Neural progenitor cell (in vitro differentiated cells): Measurements from ENCODE around the gene VAT1L. TPM values are rescaled to one million over a fixed set of nuclear protein-coding genes. Genes with fewer than 3 reads are reported as not detected.
"Not testable (repeated sequence)": the region's sequence is repeated elsewhere in the genome, so short reads cannot be mapped to it uniquely, and the experiment has no call there.

Experiments used
- DNase-seq: peaks from one replicate; pipeline ENCODE4 v3.0.0-alpha.2; 2016; ENCODE audit warnings: low spot score
- H2AFZ ChIP-seq: fragments of 200-600 bp; sonication (generic); replicated peaks from 2 replicates; pipeline ENCODE4 v1.6.1; 2016; ENCODE audit warnings: antibody characterized with exemption
- H3F3A ChIP-seq: fragments of 200-600 bp; sonication (generic); 2 replicates; pipeline ENCODE4 v1.6.1; 2016; ENCODE audit warnings: antibody characterized with exemption, low read depth
- H3K27ac ChIP-seq: fragments of 200-600 bp; sonication (generic); 2 replicates; pipeline ENCODE4 v1.5.1; 2016; ENCODE audit warnings: mild to moderate bottlenecking
- H3K27me3 ChIP-seq: fragments of 200-600 bp; sonication (generic); 2 replicates; pipeline ENCODE4 v1.6.1; 2016; ENCODE audit warnings: mild to moderate bottlenecking, moderate library complexity
- H3K36me3 ChIP-seq: fragments of 200-600 bp; sonication (generic); 2 replicates; pipeline ENCODE4 v1.5.1; 2016
- H3K4me1 ChIP-seq: fragments of 200-600 bp; sonication (generic); 2 replicates; pipeline ENCODE4 v1.6.1; 2016; ENCODE audit warnings: mixed run types
- H3K4me2 ChIP-seq: fragments of 200-600 bp; sonication (generic); 2 replicates; pipeline ENCODE4 v1.6.1; 2016
- H3K4me3 ChIP-seq: fragments of 200-600 bp; sonication (generic); 2 replicates; pipeline ENCODE4 v1.5.1; 2016
- H3K79me2 ChIP-seq: fragments of 200-600 bp; sonication (generic); 2 replicates; pipeline ENCODE4 v1.6.1; 2016; ENCODE audit warnings: low read depth
- H3K9ac ChIP-seq: fragments of 200-600 bp; sonication (generic); 2 replicates; pipeline ENCODE4 v1.6.1; 2016
- H3K9me3 ChIP-seq: fragments of 200-600 bp; sonication (generic); 2 replicates; pipeline ENCODE4 v1.5.1; 2016; ENCODE audit warnings: low read depth
- H4K20me1 ChIP-seq: fragments of 200-600 bp; sonication (generic); 2 replicates; pipeline ENCODE4 v1.6.1; 2016; ENCODE audit warnings: low read depth
- H3K27ac Mint-ChIP-seq: 3 replicates; pipeline ENCODE4 v1.8.0; 2021; ENCODE audit warnings: mixed read lengths
- H3K27me3 Mint-ChIP-seq: 2 replicates; pipeline ENCODE4 v1.8.0; 2022; ENCODE audit warnings: low read depth, mild to moderate bottlenecking, inconsistent platforms, moderate library complexity, mixed read lengths; ENCODE audit not compliant: insufficient read depth
- H3K36me3 Mint-ChIP-seq: 3 replicates; pipeline ENCODE4 v1.8.0; 2021; ENCODE audit warnings: mixed read lengths
- H3K4me1 Mint-ChIP-seq: 3 replicates; pipeline ENCODE4 v1.8.0; 2021; ENCODE audit warnings: mixed read lengths
- H3K4me3 Mint-ChIP-seq: 3 replicates; pipeline ENCODE4 v1.8.0; 2021; ENCODE audit warnings: mild to moderate bottlenecking, moderate library complexity, mixed read lengths
- H3K9me3 Mint-ChIP-seq: 3 replicates; pipeline ENCODE4 v1.8.0; 2020; ENCODE audit warnings: mixed read lengths
- CTCF ChIP-seq: fragments of 200-600 bp; sonication (generic); IDR thresholded peaks from 2 replicates; pipeline ENCODE4 v1.5.1; 2017; ENCODE audit warnings: antibody characterized with exemption, mild to moderate bottlenecking
- EZH2 ChIP-seq: fragments of 200-600 bp; sonication (generic); IDR thresholded peaks from 2 replicates; pipeline ENCODE4 v1.6.1; 2017; ENCODE audit warnings: antibody characterized with exemption, mild to moderate bottlenecking, moderate library complexity
- EZH2phosphoT487 ChIP-seq: fragments of 200-600 bp; sonication (generic); IDR thresholded peaks from 2 replicates; pipeline ENCODE4 v1.6.1; 2017; ENCODE audit warnings: antibody characterized with exemption
- total RNA-seq: library from RNA; depleted of rRNA; stranded (reverse); fragments of >200 nt; gene quantifications from 2 replicates; pipeline ENCODE4 v1.2.3, GENCODE V29; 2015; ENCODE audit warnings: low replicate concordance

VAT1L gene
- total RNA-seq, 1 donor from 2014 or later = 43.2 TPM

GRCh38 chr16:77989846-77990245, 201.5 kb downstream of the VAT1L start:
- no peak overlapping the region for H3K4me3 ChIP-seq
- no peak overlapping the region for H2AFZ ChIP-seq
- no peaks in the 10 kb centered on the region for H3K79me2 ChIP-seq
- Mint-ChIP-seq H3K27ac (no peak overlapping the region), H3K4me1 (peaks cover 19% of the 10 kb centered on the region), H3K4me3 (no peak overlapping the region), H3K27me3 (peaks cover 5% of the 10 kb centered on the region), H3K36me3 (peaks cover 5% of the 10 kb centered on the region), H3K9me3 (peaks cover 3% of the 10 kb centered on the region)
- H3K9ac ChIP-seq = no peak overlapping the region
- no peaks in the 10 kb centered on the region for H3K9me3 ChIP-seq
- H3F3A ChIP-seq = peaks cover 38% of the 10 kb centered on the region
- H3K27ac ChIP-seq = no peak overlapping the region
- H3K36me3 ChIP-seq = no peaks in the 10 kb centered on the region
- no peaks in the 10 kb centered on the region for H3K27me3 ChIP-seq
- TF ChIP-seq CTCF (no peak), EZH2phosphoT487 (no peak), EZH2 (no peak)
- H4K20me1 ChIP-seq = no peaks in the 10 kb centered on the region
- DNase-seq = no peak
- peaks cover 41% of the 10 kb centered on the region for H3K4me1 ChIP-seq
- no peak overlapping the region for H3K4me2 ChIP-seq

- H3K27ac ChIP-seq = peak overlapping the region; percentile 24
- peaks cover 3% of the 10 kb centered on the region for H3K36me3 Mint-ChIP-seq
- no peak overlapping the region for H3K4me3 ChIP-seq
- H3K27ac Mint-ChIP-seq = no peak overlapping the region
- peaks cover 5% of the 10 kb centered on the region for H3K27me3 Mint-ChIP-seq
- H3F3A ChIP-seq = peaks cover 38% of the 10 kb centered on the region
- H3K4me2 ChIP-seq = peak overlapping the region; percentile 37
- peaks cover 19% of the 10 kb centered on the region for H3K4me1 Mint-ChIP-seq
- no peak for DNase-seq
- H3K79me2 ChIP-seq = no peaks in the 10 kb centered on the region
- no peaks in the 10 kb centered on the region for H3K27me3 ChIP-seq
- peak overlapping the region; percentile 19 for H2AFZ ChIP-seq
- no peaks in the 10 kb centered on the region for H3K9me3 ChIP-seq
- H3K4me1 ChIP-seq = peaks cover 47% of the 10 kb centered on the region
- no peaks in the 10 kb centered on the region for H4K20me1 ChIP-seq
- no peak for TF ChIP-seq EZH2phosphoT487
- TF ChIP-seq CTCF = no peak
- TF ChIP-seq EZH2 = no peak
- no peak overlapping the region for H3K4me3 Mint-ChIP-seq
- peaks cover 10% of the 10 kb centered on the region for H3K9me3 Mint-ChIP-seq
- no peak overlapping the region for H3K9ac ChIP-seq
- no peaks in the 10 kb centered on the region for H3K36me3 ChIP-seq
Measured at GRCh38 chr16:77991701-77992100, 203.3 kb downstream of the VAT1L start.

- not testable (repeated sequence) for H3K79me2 ChIP-seq, H3K9me3 ChIP-seq, H3K27me3 Mint-ChIP-seq, H3K36me3 Mint-ChIP-seq, H4K20me1 ChIP-seq, H3K4me3 ChIP-seq, H3K27me3 ChIP-seq, H3K9ac ChIP-seq, H3K27ac Mint-ChIP-seq, H3K36me3 ChIP-seq, H3K4me3 Mint-ChIP-seq
- Histone ChIP-seq H2AFZ (peak overlapping the region; percentile 19), H3F3A (peaks cover 38% of the 10 kb centered on the region), H3K4me2 (peak overlapping the region; percentile 37), H3K4me1 (peaks cover 47% of the 10 kb centered on the region), H3K27ac (peak overlapping the region; percentile 24)
- H3K4me1 Mint-ChIP-seq = peaks cover 19% of the 10 kb centered on the region
- peaks cover 12% of the 10 kb centered on the region for H3K9me3 Mint-ChIP-seq
- DNase-seq = peak; percentile 56
Measured at GRCh38 chr16:77992381-77992780, 204.0 kb downstream of the VAT1L start.

- Histone ChIP-seq H2AFZ (no peak overlapping the region), H3K79me2 (no peaks in the 10 kb centered on the region), H3K9ac (no peak overlapping the region), H3K27ac (peak overlapping the region; percentile 24), H4K20me1 (no peaks in the 10 kb centered on the region), H3K9me3 (no peaks in the 10 kb centered on the region), H3K4me2 (peak overlapping the region; percentile 37), H3K36me3 (no peaks in the 10 kb centered on the region), H3K27me3 (no peaks in the 10 kb centered on the region), H3K4me3 (no peak overlapping the region), H3K4me1 (peaks cover 41% of the 10 kb centered on the region), H3F3A (peaks cover 38% of the 10 kb centered on the region)
- Mint-ChIP-seq H3K4me1 (peaks cover 19% of the 10 kb centered on the region), H3K27ac (no peak overlapping the region), H3K36me3 (peaks cover 7% of the 10 kb centered on the region), H3K9me3 (peaks cover 12% of the 10 kb centered on the region), H3K4me3 (no peak overlapping the region), H3K27me3 (peaks cover 5% of the 10 kb centered on the region)
- TF ChIP-seq EZH2 (no peak), EZH2phosphoT487 (no peak), CTCF (no peak)
- peak; percentile 21 for DNase-seq
Measured at GRCh38 chr16:77993111-77993985, 205.0 kb downstream of the VAT1L start.
